ENCODE results near the gene CCKAR. TPM values are rescaled to one million over a fixed set of nuclear protein-coding genes. Genes with fewer than 3 reads are reported as not detected.

Gene CCKAR, protein sequence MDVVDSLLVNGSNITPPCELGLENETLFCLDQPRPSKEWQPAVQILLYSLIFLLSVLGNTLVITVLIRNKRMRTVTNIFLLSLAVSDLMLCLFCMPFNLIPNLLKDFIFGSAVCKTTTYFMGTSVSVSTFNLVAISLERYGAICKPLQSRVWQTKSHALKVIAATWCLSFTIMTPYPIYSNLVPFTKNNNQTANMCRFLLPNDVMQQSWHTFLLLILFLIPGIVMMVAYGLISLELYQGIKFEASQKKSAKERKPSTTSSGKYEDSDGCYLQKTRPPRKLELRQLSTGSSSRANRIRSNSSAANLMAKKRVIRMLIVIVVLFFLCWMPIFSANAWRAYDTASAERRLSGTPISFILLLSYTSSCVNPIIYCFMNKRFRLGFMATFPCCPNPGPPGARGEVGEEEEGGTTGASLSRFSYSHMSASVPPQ
- total RNA-seq, result under 1 TPM in 5 of 8 experiments, not detected in 3; 0.05 to 0.93 (median 0.22) TPM

DNA sequence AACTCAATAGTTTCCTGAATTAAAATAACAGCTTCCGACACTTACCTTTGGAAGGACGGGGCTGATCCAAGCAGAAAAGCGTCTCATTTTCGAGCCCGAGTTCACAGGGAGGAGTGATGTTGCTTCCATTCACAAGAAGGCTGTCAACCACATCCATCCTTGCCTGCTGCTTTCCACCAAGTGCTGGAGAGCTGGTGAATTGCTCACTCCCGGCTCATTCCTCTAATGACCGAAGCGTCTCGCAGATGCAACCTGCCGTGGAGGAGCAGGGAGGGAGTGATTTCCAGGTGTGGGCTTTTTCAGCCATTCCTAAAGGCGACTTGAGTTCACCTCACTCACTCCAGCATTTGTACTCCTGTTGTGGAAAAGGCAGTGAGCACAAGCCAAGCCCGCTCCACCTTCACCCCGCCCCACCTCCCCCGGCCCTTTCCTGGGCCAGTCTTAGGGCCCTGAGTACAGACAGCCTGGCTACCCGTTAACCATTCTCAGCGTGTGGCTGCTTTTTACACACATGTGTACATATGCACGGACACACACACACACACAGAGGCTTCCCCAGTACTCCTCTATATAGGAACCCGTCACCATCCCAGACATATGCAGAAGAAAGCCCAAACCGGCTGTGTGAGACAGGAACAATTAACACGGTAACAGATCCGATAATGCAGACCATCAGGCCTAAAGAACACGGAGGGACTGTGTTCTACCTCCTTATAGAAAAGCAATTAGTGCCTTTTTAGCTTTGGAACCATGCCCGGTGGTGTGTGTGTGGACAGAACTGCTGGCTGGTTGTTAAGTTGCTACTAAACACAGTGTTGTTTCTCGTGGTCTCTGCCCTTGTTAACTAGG, at the start of gene CCKAR:
Gene CCKAR, minus strand, starts transcription at position 374 of the 849 bp plus-strand sequence. Its CDS starts 217 bp downstream, at position 157.
- peaks cover 5 to 7% of the 10 kb centered on the region in 2 donors for H3K4me1 ChIP-seq (replicated peaks in 1 of 2)
- peak in 4 of 8 experiments; percentile 37 to 53 (median 39) for ATAC-seq (replicated peaks in 6 of 8)
- H3K4me3 ChIP-seq, result no peak within 1 kb of the TSS
- 40 to 100% (median 66%) methylated on average over 1 to 14 of the region's 24 CpGs for WGBS, 10 experiments
- no peak within 1 kb of the TSS for H3K27ac ChIP-seq
- in situ Hi-C loops (cut with MboI; ENCODE audit: low pct_unique_long_range_greater_than_20kb in 2 of 9, low sequenced_read_pairs in 9 of 9, unreplicated experiment in 9 of 9), result no loop called here

DNA sequence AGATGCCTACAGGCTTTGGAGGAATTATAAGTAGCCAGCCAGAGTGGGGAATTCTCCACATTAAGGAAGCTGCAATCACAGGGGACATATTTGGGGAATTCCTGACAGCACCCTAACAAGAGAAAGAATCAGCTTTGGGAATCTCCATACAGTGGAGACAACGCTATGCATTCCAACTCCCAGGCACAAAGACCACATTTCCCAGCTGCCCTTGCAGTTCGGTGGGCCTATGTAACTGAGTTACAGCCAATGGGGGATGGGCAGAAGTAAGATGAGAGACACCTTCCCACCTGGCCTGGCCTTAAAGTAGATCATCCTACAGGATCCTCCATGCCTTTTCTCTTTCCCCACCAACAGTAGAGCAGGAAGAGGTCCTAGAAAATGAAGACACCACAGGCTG, 43.4 kb upstream of the CCKAR start:
- Histone ChIP-seq H3K4me1 (replicated peaks in 1 of 2) (peaks cover 0 to 7% of the 10 kb centered on the region in 2 donors), H3K4me3 (no peak overlapping the region), H3K27ac (no peak overlapping the region)
- WGBS, 10 experiments, result 83 to 100% (median 100%) methylated on average over 1 to 2 of the region's 2 CpGs; no CpG with 5 or more reads in 6 of the 10 experiments
- no peak for ATAC-seq (replicated peaks in 6 of 8)
- in situ Hi-C loops (cut with MboI; ENCODE audit: low pct_unique_long_range_greater_than_20kb in 2 of 9, low sequenced_read_pairs in 9 of 9, unreplicated experiment in 9 of 9), result no loop called here

DNA sequence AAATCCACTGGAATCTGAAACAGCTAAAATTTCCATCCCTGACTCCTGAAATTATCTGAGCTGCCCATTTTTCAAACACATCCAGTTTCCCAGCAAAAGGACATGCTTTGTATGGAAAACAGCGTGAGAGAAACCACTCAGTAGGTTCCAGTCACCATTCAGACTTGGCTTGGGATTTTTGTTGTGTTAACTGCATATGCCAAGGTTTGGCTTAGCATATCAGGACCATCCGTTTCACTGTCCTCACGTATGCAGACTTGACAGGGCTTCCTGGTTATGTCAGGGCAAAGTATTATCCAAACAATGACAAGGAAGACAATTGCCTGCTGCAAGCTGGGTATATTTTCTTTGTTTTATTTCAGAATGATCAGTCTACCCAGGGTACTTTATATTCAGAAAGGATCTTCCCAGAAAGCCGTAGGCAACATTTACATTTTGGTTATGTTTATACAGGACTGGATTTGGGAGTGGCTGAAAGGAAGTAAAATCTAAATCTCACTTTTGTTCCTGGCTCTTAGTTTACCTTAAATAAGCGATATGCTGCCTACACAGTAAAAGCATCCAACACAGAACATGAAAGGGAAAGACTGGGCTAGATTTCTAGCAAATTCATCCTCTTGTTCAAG, 41.3 kb upstream of the CCKAR start:
- ATAC-seq (replicated peaks in 6 of 8), result peak in 6 of 8 experiments; percentile 23 to 83 (median 50)
- Histone ChIP-seq H3K27ac (no peak overlapping the region), H3K4me3 (no peak overlapping the region), H3K4me1 (replicated peaks in 1 of 2) (peaks cover 0 to 7% of the 10 kb centered on the region in 2 donors)
- in situ Hi-C loops (cut with MboI; ENCODE audit: low pct_unique_long_range_greater_than_20kb in 2 of 9, low sequenced_read_pairs in 9 of 9, unreplicated experiment in 9 of 9), result no loop called here
- 11 to 90% (median 55%) methylated on average over 2 to 5 of the region's 5 CpGs for WGBS, 10 experiments

DNA sequence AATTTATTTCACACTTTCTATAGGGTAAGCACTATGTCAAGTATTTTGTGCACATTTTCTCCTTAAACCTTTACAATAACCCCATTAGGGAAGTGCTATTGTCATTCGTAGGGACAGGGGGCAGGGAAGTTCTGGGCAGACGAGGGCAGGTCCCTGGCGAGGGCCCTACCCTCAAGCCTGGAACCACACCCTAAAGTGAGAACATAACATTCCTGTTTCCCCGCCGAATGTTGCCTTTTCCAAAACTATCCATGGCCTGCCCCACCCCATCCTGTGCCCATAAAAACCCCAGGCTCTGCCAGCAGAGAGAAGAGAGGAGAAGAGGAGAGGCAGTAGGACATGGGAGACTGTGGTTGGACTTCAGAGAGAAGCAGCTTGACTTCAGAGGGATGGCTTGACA, 39.8 kb upstream of the CCKAR start:
- H3K4me3 ChIP-seq, result no peak overlapping the region
- H3K27ac ChIP-seq, result no peak overlapping the region
- 0 to 93% (median 80%) methylated on average over 1 to 5 of the region's 5 CpGs; no CpG with 5 or more reads in 3 of the 10 experiments for WGBS, 10 experiments
- peak in 2 of 8 experiments; percentile 65 to 72 for ATAC-seq (replicated peaks in 6 of 8)
- H3K4me1 ChIP-seq (replicated peaks in 1 of 2), result peaks cover 0 to 7% of the 10 kb centered on the region in 2 donors
- in situ Hi-C loops (cut with MboI; ENCODE audit: low pct_unique_long_range_greater_than_20kb in 2 of 9, low sequenced_read_pairs in 9 of 9, unreplicated experiment in 9 of 9), result no loop called here

DNA sequence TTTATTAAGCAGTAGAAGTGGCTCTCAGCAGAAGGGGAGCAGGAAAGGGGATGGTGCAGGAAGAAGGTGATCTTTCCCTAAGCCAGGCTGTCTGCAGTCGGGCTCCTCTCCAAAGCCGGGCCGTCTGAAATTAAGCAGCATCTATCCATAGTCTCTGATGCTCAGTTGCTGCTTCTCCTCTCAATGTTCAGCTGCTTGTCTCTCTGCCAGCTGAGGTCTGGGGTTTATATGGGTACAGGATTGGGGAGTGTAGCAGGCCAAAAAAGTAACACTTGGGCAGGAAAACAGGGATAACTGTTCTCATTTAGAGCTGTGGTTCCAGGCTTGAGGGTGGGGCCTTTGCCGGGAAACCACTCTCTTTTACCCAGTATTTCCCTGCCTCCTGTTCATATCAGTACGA, 39.2 kb upstream of the CCKAR start:
- in situ Hi-C loops (cut with MboI; ENCODE audit: low pct_unique_long_range_greater_than_20kb in 2 of 9, low sequenced_read_pairs in 9 of 9, unreplicated experiment in 9 of 9), result no loop called here
- peak in 1 of 8 experiments; percentile 72 for ATAC-seq (replicated peaks in 6 of 8)
- H3K27ac ChIP-seq, result no peak overlapping the region
- H3K4me3 ChIP-seq, result no peak overlapping the region
- 0 to 73% (median 53%) methylated on average over 1 to 3 of the region's 5 CpGs; no CpG with 5 or more reads in 4 of the 10 experiments for WGBS, 10 experiments
- peaks cover 0 to 7% of the 10 kb centered on the region in 2 donors for H3K4me1 ChIP-seq (replicated peaks in 1 of 2)

DNA sequence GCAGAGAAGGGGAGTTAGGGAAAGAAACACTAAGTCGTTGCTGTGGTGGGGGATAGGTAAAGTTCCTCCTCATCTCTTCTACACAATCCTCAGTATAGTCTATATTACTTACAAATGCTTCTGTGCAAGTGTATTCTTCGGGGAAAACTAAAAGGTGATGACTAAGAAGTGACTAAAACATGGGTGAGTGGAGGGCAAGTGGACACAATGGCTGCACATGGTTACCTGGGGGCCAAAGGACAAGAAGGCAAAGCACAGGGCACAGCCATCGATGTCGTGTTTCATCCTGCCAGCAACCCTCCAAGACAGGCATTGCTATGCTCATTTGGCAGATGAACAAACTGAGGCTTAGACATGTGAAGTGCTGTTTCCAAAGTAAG, 35.5 kb upstream of the CCKAR start:
- Histone ChIP-seq H3K27ac (no peak overlapping the region), H3K4me1 (replicated peaks in 1 of 2) (peaks cover 0 to 8% of the 10 kb centered on the region in 2 donors), H3K4me3 (no peak overlapping the region)
- in situ Hi-C loops (cut with MboI; ENCODE audit: low pct_unique_long_range_greater_than_20kb in 2 of 9, low sequenced_read_pairs in 9 of 9, unreplicated experiment in 9 of 9), result no loop called here
- WGBS, 10 experiments, result 67 to 81% (median 75%) methylated on average over 1 to 4 of the region's 4 CpGs; no CpG with 5 or more reads in 4 of the 10 experiments
- no peak for ATAC-seq (replicated peaks in 6 of 8)

DNA sequence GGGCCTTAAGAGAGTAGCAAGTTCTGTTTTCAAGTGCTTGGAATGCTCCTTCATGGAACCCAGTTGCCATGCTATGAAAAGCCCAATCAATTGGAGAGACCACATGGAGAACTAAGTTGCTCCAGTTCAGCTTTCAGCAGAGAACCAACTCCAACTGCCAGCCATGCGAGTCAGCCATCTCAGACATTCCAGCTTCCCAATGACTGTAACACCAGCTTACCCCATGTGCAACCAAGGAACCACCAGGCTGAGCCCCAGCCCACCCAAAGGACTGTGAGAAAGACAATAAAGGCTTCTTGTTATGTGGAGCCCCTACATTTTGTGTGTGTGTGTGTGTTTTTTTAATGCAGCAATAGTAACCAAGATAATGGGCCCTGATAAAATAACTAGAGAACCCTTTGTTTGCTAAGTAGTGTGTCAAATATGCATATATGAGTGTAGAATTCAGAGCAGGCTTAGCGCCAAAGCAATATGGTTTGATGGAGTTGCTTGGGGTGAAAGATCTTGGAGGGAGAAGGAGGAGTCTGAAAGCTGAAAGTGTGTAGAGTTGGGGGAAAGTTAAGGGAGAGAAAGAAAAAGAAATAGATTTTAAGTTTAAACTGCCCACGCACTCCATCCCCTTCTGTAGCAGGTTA, 35.0 kb upstream of the CCKAR start:
- in situ Hi-C loops (cut with MboI; ENCODE audit: low pct_unique_long_range_greater_than_20kb in 2 of 9, low sequenced_read_pairs in 9 of 9, unreplicated experiment in 9 of 9), result no loop called here
- ATAC-seq (replicated peaks in 6 of 8), result no peak
- no peak overlapping the region for H3K27ac ChIP-seq
- peaks cover 0 to 8% of the 10 kb centered on the region in 2 donors for H3K4me1 ChIP-seq (replicated peaks in 1 of 2)
- 74 to 100% (median 86%) methylated on average over 1 to 3 of the region's 3 CpGs for WGBS, 10 experiments
- no peak overlapping the region for H3K4me3 ChIP-seq

DNA sequence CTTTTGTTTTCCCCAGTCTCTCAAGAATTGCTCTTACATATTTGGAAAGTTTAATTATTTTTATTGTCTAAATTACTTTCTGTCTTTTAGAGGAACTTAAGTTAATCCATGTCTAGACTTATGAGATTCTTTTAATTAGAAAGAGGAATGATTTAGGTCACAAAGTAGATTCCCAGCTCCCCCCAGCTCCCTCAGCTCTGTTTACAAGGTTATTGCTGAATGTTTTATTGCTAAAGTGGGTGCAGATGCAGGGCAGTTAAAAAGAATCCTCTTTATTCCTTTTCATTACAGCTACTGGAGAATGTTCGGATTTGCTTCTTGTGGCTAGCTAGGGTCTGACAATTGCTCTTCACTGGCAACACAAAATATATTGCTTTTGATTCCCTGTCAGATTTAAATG, 33.7 kb upstream of the CCKAR start:
- Histone ChIP-seq H3K27ac (no peak overlapping the region), H3K4me1 (replicated peaks in 1 of 2) (peaks cover 0 to 8% of the 10 kb centered on the region in 2 donors), H3K4me3 (no peak overlapping the region)
- WGBS, 10 experiments, result 21 to 100% (median 80%) methylated on average over 1 of the region's 1 CpG; no CpG with 5 or more reads in 6 of the 10 experiments
- no peak for ATAC-seq (replicated peaks in 6 of 8)
- in situ Hi-C loops (cut with MboI; ENCODE audit: low pct_unique_long_range_greater_than_20kb in 2 of 9, low sequenced_read_pairs in 9 of 9, unreplicated experiment in 9 of 9), result no loop called here

DNA sequence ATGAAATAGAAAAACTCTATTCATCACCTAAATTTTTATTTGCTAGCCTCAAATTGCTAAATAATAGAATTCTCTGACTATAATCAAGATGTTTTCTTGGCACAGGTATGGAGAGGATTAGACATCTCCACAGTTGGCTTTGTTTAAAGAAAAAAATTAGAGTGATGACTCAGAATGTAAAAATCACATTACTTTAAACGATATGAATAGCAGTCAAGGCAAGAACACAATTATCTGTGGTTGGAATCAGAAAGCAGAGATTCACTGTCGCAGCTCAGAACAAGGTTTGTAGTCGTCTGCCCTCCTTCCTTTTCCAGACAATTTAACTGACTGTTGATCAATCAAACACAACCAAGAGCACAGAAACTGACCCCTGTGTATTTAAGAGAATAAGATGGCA, 32.2 kb upstream of the CCKAR start:
- WGBS, 10 experiments, result 10 to 96% (median 50%) methylated on average over 1 to 3 of the region's 3 CpGs; no CpG with 5 or more reads in 1 of the 10 experiments
- Histone ChIP-seq H3K4me3 (no peak overlapping the region), H3K27ac (no peak overlapping the region), H3K4me1 (replicated peaks in 1 of 2) (peaks cover 0 to 8% of the 10 kb centered on the region in 2 donors)
- ATAC-seq (replicated peaks in 6 of 8), result peak in 3 of 8 experiments; percentile 15 to 76 (median 56)
- in situ Hi-C loops (cut with MboI; ENCODE audit: low pct_unique_long_range_greater_than_20kb in 2 of 9, low sequenced_read_pairs in 9 of 9, unreplicated experiment in 9 of 9), result no loop called here

DNA sequence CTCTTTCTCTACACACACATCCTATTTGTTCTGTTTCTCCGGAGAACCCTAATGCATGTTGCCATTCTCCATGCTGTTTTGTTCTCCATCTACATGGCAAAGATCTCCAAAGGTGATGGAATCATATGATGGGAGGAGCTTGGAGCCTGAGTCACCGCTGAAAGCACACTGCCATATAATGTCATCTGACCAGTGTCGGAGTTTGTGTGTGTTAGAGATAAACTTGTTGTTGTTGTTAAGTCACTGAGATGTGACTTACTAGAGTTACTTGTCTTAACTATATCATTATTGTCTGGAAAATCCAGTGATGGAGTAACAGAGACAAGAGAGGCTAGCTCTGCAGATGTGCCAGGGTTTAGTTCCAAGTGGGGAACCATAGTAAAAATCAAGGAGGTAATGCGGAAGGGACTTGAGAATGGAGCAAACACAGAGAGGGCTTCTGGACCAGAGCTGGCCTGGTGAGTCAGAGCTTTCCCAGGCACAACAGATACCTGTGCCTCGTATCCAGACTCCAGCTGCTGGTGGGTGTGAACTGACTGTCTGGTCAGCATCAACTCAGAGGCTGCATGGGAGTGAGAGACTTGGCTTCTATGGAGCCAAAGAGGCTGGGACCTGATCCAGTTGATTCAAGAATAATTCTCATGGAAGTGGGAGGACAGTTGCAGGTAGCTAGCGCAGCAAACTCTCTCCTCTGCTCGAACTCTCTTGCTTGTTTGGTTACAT, 30.6 kb upstream of the CCKAR start:
- WGBS, 10 experiments, result 77 to 100% (median 82%) methylated on average over 2 to 5 of the region's 7 CpGs; no CpG with 5 or more reads in 2 of the 10 experiments
- Histone ChIP-seq H3K4me3 (no peak overlapping the region), H3K4me1 (replicated peaks in 1 of 2) (peaks cover 0 to 8% of the 10 kb centered on the region in 2 donors), H3K27ac (no peak overlapping the region)
- ATAC-seq (replicated peaks in 6 of 8), result no peak
- in situ Hi-C loops (cut with MboI; ENCODE audit: low pct_unique_long_range_greater_than_20kb in 2 of 9, low sequenced_read_pairs in 9 of 9, unreplicated experiment in 9 of 9), result no loop called here

DNA sequence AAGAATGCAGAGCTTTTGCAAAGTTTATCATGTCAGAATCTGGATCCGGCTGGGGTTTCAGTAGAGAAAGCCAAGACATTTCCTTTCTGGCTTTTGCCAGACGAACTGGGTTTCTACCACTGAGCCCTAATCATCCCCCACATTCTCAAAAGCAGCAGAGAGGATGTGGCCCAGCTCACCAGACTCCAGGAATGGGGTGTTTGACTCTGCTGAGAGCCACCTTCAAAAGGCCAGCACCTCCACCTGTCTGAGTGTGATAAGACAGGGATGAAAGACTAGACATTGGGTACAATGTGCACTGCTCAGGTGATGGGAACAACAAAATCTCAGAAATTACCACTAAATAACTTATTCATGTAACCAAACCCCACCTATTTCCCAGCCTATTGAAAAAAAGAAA, 25.7 kb upstream of the CCKAR start:
- Histone ChIP-seq H3K4me1 (replicated peaks in 1 of 2) (no peaks in the 10 kb centered on the region), H3K4me3 (no peak overlapping the region), H3K27ac (no peak overlapping the region)
- 17 to 100% (median 70%) methylated on average over 1 to 2 of the region's 2 CpGs; no CpG with 5 or more reads in 5 of the 10 experiments for WGBS, 10 experiments
- ATAC-seq (replicated peaks in 6 of 8), result no peak
- in situ Hi-C loops (cut with MboI; ENCODE audit: low pct_unique_long_range_greater_than_20kb in 2 of 9, low sequenced_read_pairs in 9 of 9, unreplicated experiment in 9 of 9), result no loop called here

Data from motor neuron (in vitro differentiated cells).